Liver (tissue), 9 donors: ENCODE results near the gene QSOX1. TPM values are rescaled to one million over a fixed set of nuclear protein-coding genes. Genes with fewer than 3 reads are reported as not detected.

Source experiments
- DNase-seq: peaks from one replicate; pipeline ENCODE4 v3.0.0-alpha.2; 2017; ENCODE audit warnings: low spot score
- H3K27ac ChIP-seq, 2 donors: one replicate each; pipeline ENCODE4 v1.7.0; 2013; ENCODE audit warnings: inconsistent platforms in 2 of 2, low read length in 2 of 2, control low read depth in 1 of 2, low read depth in 1 of 2, mild to moderate bottlenecking in 1 of 2
- H3K27me3 ChIP-seq, 4 donors: one replicate each; pipeline versions ENCODE4 v1.6.1 to v1.7.0; 2013; ENCODE audit warnings: low read length in 3 of 4, inconsistent platforms in 1 of 4, mild to moderate bottlenecking in 1 of 4, moderate library complexity in 1 of 4; ENCODE audit not compliant: control insufficient read depth in 4 of 4, insufficient read depth in 4 of 4
- H3K36me3 ChIP-seq, 4 donors: one replicate each; pipeline versions ENCODE4 v1.6.1 to v1.7.0; 2013; ENCODE audit warnings: low read length in 3 of 4, mild to moderate bottlenecking in 3 of 4, low read depth in 1 of 4, moderate library complexity in 1 of 4; ENCODE audit not compliant: control insufficient read depth in 4 of 4, insufficient read depth in 3 of 4
- H3K4me1 ChIP-seq, 4 donors: one replicate each; pipeline versions ENCODE4 v1.6.1 to v1.7.0; 2013; ENCODE audit warnings: low read length in 3 of 4, mild to moderate bottlenecking in 3 of 4, moderate library complexity in 1 of 4; ENCODE audit not compliant: control insufficient read depth in 4 of 4, insufficient read depth in 4 of 4
- H3K4me3 ChIP-seq, 3 donors: one replicate each; pipeline versions ENCODE4 v1.6.1 to v1.7.0; 2013; ENCODE audit warnings: low read length in 3 of 3, control low read depth in 1 of 3, low read depth in 1 of 3, mild to moderate bottlenecking in 1 of 3
- H3K9ac ChIP-seq, 2 donors: one replicate each; pipeline ENCODE4 v1.7.0; 2013; ENCODE audit warnings: low read length in 2 of 2, mild to moderate bottlenecking in 2 of 2, moderate library complexity in 2 of 2, control low read depth in 1 of 2, low read depth in 1 of 2
- H3K9me3 ChIP-seq, 4 donors: one replicate each; pipeline versions ENCODE4 v1.6.1 to v1.7.0; 2013; ENCODE audit warnings: low read length in 3 of 4; ENCODE audit not compliant: control insufficient read depth in 4 of 4
- EGR1 ChIP-seq, 2 donors: IDR thresholded peaks; 2 replicates each; pipeline ENCODE4 v1.6.1; 2016 to 2018; ENCODE audit warnings: antibody characterized with exemption in 2 of 2, low read depth in 2 of 2
- FOXA1 ChIP-seq: IDR thresholded peaks from 2 replicates; pipeline ENCODE4 v1.6.1; 2016; ENCODE audit warnings: antibody characterized with exemption
- FOXA2 ChIP-seq: IDR thresholded peaks from 2 replicates; pipeline ENCODE4 v1.6.1; 2016; ENCODE audit warnings: antibody characterized with exemption
- GABPA ChIP-seq, 2 donors: IDR thresholded peaks in 1 of 2; conservative IDR thresholded peaks in 1 of 2; 2 replicates each; pipeline ENCODE4 v1.6.1; 2016; ENCODE audit warnings: antibody characterized with exemption in 2 of 2, mild to moderate bottlenecking in 1 of 2, moderate library complexity in 1 of 2
- HNF4A ChIP-seq, 2 donors: conservative IDR thresholded peaks; 2 replicates each; pipeline ENCODE4 v1.6.1; 2016; ENCODE audit warnings: antibody characterized with exemption in 2 of 2, mild to moderate bottlenecking in 2 of 2
- HNF4G ChIP-seq: IDR thresholded peaks from 2 replicates; pipeline ENCODE4 v1.6.1; 2016; ENCODE audit warnings: antibody characterized with exemption
- MAX ChIP-seq: IDR thresholded peaks from 2 replicates; pipeline ENCODE4 v1.6.1; 2016; ENCODE audit warnings: antibody characterized with exemption
- RAD21 ChIP-seq, 2 donors: IDR thresholded peaks; 2 replicates each; pipeline ENCODE4 v1.6.1; 2016; ENCODE audit warnings: antibody characterized with exemption in 2 of 2, mild to moderate bottlenecking in 2 of 2
- REST ChIP-seq: IDR thresholded peaks from 2 replicates; pipeline ENCODE4 v1.6.1; 2016; ENCODE audit warnings: antibody characterized with exemption, mild to moderate bottlenecking
- RXRA ChIP-seq, 2 donors: IDR thresholded peaks; 2 replicates each; pipeline ENCODE4 v1.6.1; 2017 to 2018; ENCODE audit warnings: antibody characterized with exemption in 2 of 2, mild to moderate bottlenecking in 1 of 2
- SP1 ChIP-seq: IDR thresholded peaks from 2 replicates; pipeline ENCODE4 v1.6.1; 2018; ENCODE audit warnings: antibody characterized with exemption, mild to moderate bottlenecking
- TAF1 ChIP-seq: conservative IDR thresholded peaks from 2 replicates; pipeline ENCODE4 v1.6.1; 2016; ENCODE audit warnings: antibody characterized with exemption, mild to moderate bottlenecking
- YY1 ChIP-seq: IDR thresholded peaks from 2 replicates; pipeline ENCODE4 v1.6.1; 2016; ENCODE audit warnings: antibody characterized with exemption, mild to moderate bottlenecking
- WGBS: extraction: QIAGEN DNeasy Blood & Tissue Kit; methylation state at CpG from one replicate; pipeline ENCODE4 v1.1.7; 2013; 5-methylcytosine and 5-hydroxymethylcytosine counted together
- polyA plus RNA-seq, 2 donors: library from polyadenylated mRNA; stranded (reverse) in 1 of 2; unstranded in 1 of 2; fragments of 200-250 nt in 1 of 2; fragments of >200 nt in 1 of 2; fragmentation: Nextera tagmentation in 1 of 2; extraction: Ambion mirVana in 1 of 2; gene quantifications; one replicate each; pipeline versions ENCODE4 v1.2.1 to v1.2.3, GENCODE V29; 2013 to 2015
- total RNA-seq, 2 donors: library from RNA; depleted of rRNA; stranded (reverse); fragments of >200 nt; gene quantifications; one replicate each; pipeline ENCODE4 v1.2.3, GENCODE V29; 2014
- donor health status: healthy.
- donor health status: healthy.
- donor health status: healthy.
- donor health status: healthy.
- donor health status: healthy.

QSOX1 gene
- total and polyA plus RNA-seq, 4 donors: 14.3 to 49.2 (median 38.1) TPM

GRCh38 chr1:180198196-180198595 is 43.5 kb downstream of the QSOX1 start:
- Histone ChIP-seq H3K27ac (no peak overlapping the region), H3K4me1 (peaks cover 1 to 7% (median 2%) of the 10 kb centered on the region in 4 donors), H3K4me3 (no peak overlapping the region), H3K27me3 (no peaks in the 10 kb centered on the region), H3K36me3 (no peaks in the 10 kb centered on the region), H3K9ac (no peak overlapping the region), H3K9me3 (no peaks in the 10 kb centered on the region)
- no peak for DNase-seq
- WGBS: 87% methylated on average over 4 of the region's 4 CpGs
- TF ChIP-seq FOXA2 (no peak), RXRA (IDR thresholded peaks at IDR 0.05) (no peak), EGR1 (IDR thresholded peaks at IDR 0.05; ENCODE audit: low read depth in 2 of 2) (no peak), GABPA (IDR thresholded peaks at IDR 0.05 in 1 of 2, conservative IDR thresholded peaks at IDR 0.05 in 1 of 2) (no peak), HNF4A (conservative IDR thresholded peaks at IDR 0.05) (no peak), FOXA1 (no peak), MAX (no peak), SP1 (no peak), YY1 (no peak), RAD21 (IDR thresholded peaks at IDR 0.05) (no peak), HNF4G (no peak), TAF1 (no peak)

- WGBS: 85% methylated on average over 5 of the region's 5 CpGs
Observed at GRCh38 chr1:180198611-180199010, 43.9 kb downstream of the QSOX1 start.

More at GRCh38 chr1:180198611-180199010, 43.9 kb downstream of the QSOX1 start:
- no peaks in the 10 kb centered on the region for H3K9me3 ChIP-seq
- no peaks in the 10 kb centered on the region for H3K27me3 ChIP-seq
- peaks cover under 1 to 7% (median 2%) of the 10 kb centered on the region in 4 donors for H3K4me1 ChIP-seq
- DNase-seq: no peak
- no peaks in the 10 kb centered on the region for H3K36me3 ChIP-seq
- H3K27ac ChIP-seq: no peak overlapping the region
- no peak overlapping the region for H3K4me3 ChIP-seq
- no peak overlapping the region for H3K9ac ChIP-seq
- TF ChIP-seq RAD21 (IDR thresholded peaks at IDR 0.05) (no peak), REST (no peak)
